PC-9 (cell line): ENCODE data around the gene RGS7.
"Not testable (repeated sequence)": the region's sequence is repeated elsewhere in the genome, so short reads cannot be mapped to it uniquely, and the experiment has no call there.

Experiments used
- CTCF ChIP-seq: fragments of 200-600 bp; sonication (generic); conservative IDR thresholded peaks from 2 replicates; pipeline ENCODE4 v1.6.1; 2017; ENCODE audit warnings: mixed run types, antibody characterized with exemption, mild to moderate bottlenecking, moderate library complexity
- EZH2 ChIP-seq: fragments of 200-600 bp; sonication (generic); IDR thresholded peaks from 2 replicates; pipeline ENCODE4 v1.8.0; 2017; ENCODE audit warnings: antibody characterized with exemption, low read depth

DNA sequence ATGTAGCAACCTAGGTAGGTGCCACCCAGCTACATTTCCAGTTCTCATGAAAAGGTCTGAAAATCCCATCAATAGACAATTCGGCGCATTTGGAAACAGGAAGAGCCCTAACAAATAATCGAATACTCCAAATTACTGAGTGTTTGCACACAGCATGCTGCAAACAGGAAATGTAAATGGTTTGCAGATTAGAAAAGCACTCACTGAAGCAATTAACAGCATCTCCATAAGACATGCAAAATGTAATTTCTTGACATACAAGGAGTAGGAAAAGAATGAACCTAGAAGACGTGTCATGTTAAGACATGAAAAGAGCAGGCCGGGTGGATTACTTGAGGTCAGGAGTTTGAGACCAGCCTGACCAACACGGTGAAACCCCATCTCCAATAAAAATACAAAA, 598.2 kb downstream of the RGS7 start:
- not testable (repeated sequence) for TF ChIP-seq CTCF, EZH2
